B cell (primary cell): Measurements from ENCODE around the gene ZP3.
"Not testable (repeated sequence)": the region's sequence is repeated elsewhere in the genome, so short reads cannot be mapped to it uniquely, and the experiment has no call there.

Experiments
- CTCF ChIP-seq: fragments of 200-600 bp; IDR thresholded peaks from one replicate; pipeline ENCODE4 v1.8.0; 2022; ENCODE audit warnings: antibody characterized with exemption, mild to moderate bottlenecking
- EZH2 ChIP-seq: IDR thresholded peaks from 2 replicates; pipeline ENCODE4 v1.6.1; 2012; ENCODE audit warnings: borderline replicate concordance, low read depth, mild to moderate bottlenecking, moderate library complexity, low read length; ENCODE audit not compliant: insufficient read depth, poor library complexity, severe bottlenecking

GRCh38 chr7:76483081-76483480 lies 58.3 kb downstream of the ZP3 start:
- TF ChIP-seq CTCF, EZH2: not testable (repeated sequence)
